ENCODE results near the gene RPL26.
"Not testable (repeated sequence)": the region's sequence is repeated elsewhere in the genome, so short reads cannot be mapped to it uniquely, and the experiment has no call there.

The RPL26 gene

DNA sequence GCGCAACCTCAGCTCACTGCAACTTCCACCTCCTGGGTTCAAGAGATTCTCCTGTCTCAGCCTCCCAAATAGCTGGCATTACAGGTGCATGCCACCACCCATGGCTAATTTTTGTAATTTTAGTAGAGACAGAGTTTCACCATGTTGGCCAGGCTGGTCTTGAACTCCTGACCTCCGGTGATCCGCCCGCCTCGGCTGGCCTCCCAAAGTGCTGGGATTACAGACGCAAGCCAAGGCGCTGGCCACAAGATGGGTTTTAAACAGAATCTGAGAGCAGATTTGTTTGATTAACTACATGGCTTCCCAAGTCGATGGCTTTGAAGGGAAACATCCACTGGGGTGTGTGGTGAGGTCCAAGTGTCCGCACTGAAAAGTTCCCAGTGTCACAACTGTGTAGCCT, 11.5 kb upstream of the RPL26 start:
- not testable (repeated sequence) for DNase-seq (ENCODE audit: low read depth)

DNA sequence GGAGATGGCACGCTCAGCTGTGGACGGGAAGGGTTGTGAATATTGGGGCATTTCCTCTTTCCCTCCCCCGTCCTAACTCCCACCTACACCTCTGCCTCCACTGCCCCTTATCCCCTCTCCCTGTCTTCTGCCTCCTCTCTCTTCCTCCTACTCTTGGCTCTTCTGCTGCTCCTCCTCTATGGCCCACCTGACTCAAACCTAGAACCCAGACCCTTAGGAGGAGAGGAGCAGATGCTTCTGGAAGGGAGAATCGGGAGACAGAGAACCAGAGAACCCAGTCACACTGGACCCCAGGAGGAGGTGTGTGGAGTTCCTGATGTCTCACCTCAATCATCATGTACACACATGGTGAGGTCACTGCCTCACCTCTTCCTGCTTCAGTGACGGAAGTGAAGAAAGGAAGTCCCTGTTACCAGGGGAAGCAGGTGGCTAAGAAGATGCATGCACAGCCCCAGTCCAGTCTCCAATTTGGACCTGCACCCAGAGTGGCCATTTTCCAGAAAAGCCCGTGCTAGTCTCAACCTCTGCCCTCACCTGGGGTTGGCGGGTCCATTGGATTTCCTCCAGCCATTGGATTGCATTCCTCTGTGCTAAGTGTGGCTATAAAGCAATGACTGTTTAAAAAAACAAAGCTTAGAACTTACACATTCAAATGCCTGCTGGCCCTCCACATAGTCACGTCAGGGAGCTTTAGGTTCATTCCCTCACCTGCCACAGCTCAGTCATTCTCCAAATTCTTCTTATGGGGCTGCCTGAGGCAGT, 10.7 kb upstream of the RPL26 start:
- no peak for DNase-seq (ENCODE audit: low read depth)

DNA sequence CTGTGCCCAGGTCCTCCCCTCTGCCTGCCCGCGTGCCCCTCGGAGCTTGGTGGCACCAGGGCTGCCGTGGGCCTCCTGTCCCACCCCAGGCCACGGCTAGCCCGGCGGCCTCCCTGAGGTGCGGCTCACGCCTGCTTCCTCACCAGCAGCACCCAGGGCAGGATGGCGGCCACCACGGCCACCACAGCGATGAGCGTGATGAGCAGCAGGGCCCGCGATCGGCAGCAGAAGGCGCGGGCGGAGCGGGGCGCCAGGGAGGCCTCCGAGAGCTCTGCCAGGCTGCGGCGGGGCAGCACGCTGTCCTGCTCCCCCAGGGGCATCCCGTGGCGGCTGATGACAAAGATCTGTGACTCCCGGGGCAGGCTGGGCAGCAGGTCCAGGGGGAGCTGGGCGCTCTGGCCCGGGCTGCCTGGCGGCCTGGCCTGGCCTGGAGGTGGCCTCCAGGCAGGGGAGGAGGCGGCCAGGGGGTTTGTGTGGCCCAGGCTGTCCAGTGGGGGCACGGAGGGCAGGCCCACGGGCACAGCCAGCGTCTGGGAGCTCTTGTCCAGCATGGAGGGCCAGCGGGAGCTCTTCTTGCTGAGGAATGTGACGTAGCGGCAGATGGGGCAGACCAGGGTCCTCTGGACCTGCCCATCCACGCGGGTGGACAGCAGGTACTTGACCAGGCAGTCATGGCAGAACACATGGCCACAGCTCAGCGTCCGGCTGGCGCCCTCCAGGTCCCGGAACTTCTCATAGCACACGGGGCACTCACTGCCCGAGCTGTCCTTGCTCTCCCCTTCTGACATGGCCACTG, 9.9 kb upstream of the RPL26 start:
- DNase-seq (ENCODE audit: low read depth): no peak

DNA sequence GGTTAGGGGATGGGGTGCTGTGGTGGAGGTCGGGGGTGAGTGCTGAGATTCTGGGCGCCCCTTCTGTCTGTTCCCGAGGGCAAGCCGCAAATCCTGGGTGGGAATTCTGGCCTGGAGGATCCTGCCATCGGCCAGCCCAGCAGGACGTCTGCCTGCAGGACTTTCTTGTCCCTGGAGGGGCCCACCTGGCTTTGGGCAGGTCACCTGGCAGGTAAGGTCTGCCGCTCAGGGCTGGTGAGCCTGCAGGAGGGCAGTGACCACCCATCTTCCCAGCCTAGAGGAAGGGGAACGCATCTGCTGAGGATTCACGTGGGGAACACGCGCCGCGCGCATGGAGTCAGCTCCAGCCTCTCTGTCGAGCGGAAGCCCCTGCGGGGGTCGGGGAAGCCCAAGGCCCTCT, 9.3 kb upstream of the RPL26 start:
- DNase-seq (ENCODE audit: low read depth): no peak

DNA sequence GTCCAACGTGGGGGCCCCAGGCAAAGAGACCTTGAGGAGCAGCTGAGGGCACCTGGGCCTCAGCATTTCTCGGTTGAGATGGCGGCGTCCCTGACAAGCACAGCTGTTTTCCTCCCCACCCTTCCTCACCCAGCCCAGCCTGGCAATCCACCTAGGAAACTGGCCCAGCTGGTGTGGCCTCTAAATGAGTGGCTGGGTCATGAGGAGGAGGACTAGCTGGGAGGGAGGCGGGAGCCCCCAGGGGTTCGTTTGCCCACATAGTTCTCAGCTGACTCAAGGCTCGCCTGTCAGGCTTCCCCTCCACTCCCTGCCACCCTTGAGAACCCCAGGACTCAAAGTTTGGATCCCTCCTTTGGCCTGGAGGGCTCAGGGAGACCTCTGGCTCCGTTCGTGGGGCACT, 8.7 kb upstream of the RPL26 start:
- DNase-seq (ENCODE audit: low read depth): no peak

DNA sequence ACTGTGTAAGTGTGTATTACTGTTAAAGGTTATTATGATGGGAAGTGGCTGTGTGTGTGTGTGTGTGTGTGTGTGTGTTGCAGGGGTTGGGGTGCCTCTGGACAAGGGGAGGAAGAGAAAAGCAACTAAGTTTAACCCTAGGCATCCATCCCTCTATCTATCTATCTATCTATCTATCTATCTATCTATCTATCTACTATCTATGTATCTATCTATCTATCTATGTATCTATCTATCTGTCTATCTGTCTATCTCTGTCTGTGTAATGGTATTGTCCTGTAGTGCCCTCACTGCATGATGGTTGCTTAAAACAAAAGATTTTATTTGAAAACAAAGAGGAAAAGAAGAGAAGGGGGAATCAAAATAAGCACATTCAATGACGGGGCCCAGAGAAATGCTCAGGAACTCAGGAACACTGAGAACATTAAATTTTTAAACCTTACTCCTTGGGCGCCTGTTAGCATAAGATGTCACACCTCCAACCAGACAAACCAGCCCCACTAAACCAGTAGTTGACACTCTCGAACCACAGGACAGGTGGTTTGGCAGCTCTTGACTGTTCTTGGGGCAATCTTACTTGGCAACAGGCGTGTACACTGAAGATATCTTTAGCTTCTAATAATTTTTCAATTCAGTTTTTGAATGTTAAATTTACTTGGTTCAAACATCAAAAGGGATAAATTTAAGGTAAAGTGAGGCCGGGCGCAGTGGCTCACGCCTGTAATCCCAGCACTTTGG, 5.1 kb upstream of the RPL26 start:
- DNase-seq (ENCODE audit: low read depth): no peak

DNA sequence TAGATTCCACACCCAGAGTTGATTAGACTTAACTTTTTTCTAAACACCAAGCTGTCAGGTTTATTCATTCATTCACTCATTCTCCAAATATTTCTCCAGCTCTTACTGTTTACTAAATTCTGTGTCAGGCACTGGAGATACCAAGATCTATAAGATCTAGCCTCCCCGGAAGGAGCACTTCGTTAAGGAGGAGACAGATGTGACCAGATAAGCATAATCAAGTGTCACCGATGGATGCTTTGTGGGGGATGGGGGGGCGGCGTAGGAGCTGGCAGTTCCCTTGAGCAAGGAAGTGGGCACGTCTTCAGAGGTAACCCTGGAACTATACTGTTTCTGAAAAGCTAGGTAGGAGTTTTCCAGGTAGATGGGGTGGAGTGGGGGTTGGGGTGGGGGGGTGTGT, 3.8 kb upstream of the RPL26 start:
- no peak for DNase-seq (ENCODE audit: low read depth)

DNA sequence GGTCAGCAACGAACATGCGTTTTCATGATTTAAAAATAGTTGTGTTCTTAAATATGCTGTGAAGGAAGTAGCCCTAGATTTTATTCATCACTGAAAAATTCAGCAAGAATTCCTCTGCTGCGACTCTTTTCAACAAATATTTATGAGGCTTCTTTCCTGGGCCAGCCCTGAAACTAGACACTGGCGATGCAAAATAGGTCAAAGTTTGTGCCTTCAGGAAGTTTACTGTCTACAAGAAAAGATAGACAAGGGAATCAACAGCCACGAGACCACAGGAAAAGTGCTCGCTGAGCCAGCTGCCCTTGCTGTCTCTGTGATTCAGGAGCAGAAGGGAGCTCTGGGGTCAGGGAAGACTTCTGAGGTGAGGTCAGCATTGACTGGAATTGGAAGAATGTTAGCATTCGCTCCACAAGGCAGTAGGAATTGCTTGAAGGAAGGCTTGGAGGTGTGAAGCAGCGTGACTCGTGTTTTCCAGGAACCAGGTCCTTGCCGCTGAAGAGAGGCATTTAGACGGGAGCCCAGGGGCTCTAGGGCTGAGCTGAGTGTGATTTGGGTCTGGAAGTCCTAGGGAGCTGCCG, 1.9 kb upstream of the RPL26 start:
- no peak for DNase-seq (ENCODE audit: low read depth)

DNA sequence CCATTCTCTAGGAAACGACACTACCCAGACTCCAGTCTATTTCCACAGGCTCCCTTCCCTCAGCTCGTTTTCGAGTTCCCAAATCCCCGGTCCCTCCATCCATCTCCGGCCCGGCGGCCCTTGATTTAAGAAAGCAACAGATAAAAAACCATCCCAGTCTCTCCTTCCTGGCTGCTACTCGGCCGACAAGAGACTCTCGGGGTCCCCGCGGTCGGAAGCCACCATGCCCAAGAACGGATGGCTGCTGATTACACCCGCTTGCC, 182 bp downstream of the RPL26 start:
- DNase-seq (ENCODE audit: low read depth): no peak

DNA sequence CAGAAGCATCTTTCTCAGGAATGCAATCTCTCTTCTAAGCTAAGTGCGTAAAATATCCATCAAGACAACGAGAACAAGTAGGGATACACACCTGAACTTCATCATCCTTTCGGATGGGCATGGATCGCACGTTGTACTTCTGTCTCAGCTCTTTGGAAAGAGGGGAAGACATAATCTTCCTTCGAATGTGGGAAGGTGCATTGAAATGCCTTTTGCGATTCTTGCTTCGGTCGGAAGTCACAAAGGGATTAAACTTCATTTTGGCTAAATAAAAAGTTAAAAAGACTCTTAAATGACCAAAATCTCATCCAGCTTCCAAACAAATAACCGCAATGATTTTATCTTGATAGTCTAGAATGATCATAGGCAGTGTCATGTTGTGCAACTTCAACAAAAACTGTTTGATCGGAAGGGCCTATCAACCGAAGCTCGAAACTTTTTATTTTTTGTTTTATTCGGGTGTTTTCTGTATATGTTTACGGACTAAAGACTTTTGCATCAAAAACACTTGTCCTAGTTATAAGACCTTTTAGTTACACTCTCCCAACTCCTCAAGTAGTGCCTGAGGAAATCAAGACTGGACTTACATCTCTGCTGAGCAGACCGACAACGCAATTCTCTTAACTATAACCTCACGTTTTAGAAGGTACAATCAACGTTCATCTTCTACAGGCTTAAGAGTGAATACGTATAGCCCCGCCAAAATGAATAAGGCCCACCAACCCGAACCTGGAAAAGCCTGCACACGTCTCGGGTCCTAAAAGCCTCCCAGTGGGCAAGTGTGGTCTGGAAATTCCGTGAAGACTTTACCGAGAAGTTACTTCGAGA, 727 bp downstream of the RPL26 start:
- DNase-seq (ENCODE audit: low read depth): no peak

DNA sequence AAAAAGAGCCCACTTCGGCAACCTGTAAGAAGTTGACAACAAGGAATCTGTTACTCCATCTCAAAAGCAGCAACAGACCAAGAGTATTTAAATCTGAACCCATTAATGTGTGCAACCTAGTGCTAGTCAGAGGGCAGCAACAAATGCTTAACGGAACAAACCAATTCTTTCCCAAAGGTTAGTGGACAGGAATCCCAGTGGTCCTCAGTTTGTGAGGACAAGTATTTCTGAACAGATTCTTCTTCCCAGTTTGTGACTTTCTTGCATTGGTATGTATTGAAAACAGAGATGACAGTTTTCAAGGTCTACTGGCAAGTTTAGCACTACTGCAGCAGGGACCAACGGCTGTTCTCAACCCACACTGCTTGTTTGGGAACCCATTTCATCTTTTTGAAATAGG, 2.9 kb downstream of the RPL26 start:
- DNase-seq (ENCODE audit: low read depth): no peak

DNA sequence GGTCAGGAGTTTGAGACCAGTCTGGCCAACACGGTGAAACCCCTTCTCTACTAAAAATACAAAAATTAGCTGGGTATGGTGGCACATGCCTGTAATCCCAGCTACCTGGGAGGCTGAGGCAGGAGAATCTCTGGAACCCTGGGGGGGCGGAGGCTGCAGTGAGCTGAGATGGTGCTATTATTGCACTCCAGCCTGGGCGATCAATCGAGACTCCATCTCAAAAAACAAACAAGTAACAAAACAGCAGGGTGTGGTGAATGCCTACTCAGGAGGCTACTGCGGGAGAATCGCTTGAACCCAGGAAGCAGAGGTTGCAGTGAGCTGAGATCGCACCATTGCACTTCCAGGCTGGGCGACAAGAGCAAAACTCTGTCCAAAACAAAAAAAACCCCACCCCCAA, 4.9 kb downstream of the RPL26 start:
- not testable (repeated sequence) for DNase-seq (ENCODE audit: low read depth)

DNA sequence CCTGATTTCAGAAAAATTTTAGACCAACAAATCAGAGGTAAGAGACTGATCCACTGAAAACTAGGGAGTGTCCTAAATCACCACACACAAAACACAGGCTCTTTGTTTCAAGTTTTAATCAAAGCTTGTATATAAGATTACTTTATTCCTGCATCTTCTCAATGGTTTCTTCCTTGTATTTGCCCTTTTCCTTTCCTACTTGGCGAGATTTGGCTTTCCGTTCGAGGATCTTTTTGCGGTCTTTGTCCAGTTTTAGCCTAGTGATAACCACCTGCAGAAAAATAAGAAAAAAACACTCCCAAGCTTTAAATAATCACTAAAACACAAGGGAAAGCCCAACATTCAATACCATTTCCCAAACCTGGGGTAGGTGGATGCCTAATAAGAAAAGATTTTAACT, 5.6 kb downstream of the RPL26 start:
- DNase-seq (ENCODE audit: low read depth): no peak

DNA sequence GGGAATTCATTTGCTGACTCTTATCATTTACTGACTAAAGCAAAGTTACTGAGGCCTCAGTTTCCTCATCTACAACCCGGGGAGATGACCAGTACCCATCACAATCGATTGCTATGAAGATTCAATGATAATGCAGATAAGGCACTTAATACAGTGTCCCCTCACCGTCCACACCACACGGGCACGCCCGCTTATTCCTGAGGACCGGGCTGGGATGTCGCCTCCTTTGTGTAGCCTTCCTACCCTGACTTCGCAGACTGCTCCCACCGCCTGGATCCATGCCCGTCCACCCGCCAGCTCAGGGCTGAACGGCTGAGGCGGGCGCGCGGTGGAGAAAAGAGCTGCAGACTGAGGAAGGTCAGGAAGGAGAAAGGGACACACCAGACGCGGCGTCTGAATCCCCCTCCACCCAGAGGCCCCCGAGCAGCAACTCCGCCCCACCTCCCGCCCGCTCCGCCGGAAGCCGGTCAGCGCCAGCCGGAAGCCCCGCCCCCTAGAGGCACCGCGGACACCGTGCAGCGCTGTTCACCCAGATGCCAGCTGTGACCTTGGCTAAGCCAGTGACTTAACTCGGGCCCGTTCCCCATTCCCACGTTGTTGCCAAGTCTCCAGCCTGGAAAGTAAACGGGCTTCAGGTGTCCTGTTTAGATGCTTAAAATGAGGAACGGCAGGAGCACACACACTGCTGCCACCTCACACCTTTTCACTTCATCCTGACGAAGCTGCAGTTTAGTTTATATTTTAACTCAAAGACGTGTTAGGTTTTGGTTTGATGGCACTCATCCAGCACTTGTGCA, 6.5 kb downstream of the RPL26 start, which contains the start of gene KRABD2:
KRABD2 (minus strand) TSS at position 434 of the 797 bp plus-strand sequence.
- DNase-seq (ENCODE audit: low read depth): peak; percentile 86

DNA sequence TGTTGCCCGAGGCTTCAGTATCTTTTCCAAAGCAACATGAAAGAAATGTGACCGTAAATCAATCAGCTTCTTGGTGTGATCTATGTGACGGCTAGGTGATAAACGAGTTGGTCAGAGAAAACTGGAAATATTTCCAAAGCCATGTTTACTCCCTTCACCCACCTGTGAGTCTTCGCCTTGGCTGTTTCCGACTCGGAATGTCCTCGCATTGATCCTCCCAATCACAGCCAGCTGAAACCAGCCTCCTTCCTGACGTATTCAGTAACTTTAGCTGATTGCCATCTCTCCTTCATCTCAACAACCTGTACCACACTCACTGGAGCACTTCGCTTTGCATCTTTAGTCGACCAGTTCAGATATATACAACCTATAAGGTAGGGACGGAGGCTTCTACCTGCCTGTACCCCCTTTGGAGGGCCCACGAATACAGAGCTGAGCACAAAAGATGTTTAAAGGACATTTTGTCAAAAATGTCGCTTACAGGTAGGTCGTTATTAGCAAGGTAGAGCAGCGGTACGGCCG, 7.2 kb downstream of the RPL26 start:
- DNase-seq (ENCODE audit: low read depth): no peak

DNA sequence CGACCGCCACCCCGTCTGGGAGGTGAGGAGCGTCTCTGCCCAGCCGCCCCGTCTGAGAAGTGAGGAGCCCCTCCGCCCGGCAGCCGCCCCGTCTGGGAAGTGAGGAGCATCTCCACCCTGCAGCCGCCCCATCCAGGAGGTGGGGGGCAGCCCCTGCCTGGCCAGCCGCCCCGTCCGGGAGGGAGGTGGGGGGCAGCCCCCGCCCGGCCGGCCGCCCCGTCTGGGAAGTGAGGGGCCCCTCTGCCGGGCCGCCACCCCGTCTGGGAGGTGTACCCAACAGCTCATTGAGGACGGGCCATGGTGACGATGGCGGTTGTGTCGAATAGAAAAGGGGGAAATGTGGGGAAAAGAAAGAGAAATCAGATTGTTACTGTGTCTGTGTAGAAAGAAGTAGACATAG, 9.1 kb downstream of the RPL26 start:
- not testable (repeated sequence) for DNase-seq (ENCODE audit: low read depth)

DNA sequence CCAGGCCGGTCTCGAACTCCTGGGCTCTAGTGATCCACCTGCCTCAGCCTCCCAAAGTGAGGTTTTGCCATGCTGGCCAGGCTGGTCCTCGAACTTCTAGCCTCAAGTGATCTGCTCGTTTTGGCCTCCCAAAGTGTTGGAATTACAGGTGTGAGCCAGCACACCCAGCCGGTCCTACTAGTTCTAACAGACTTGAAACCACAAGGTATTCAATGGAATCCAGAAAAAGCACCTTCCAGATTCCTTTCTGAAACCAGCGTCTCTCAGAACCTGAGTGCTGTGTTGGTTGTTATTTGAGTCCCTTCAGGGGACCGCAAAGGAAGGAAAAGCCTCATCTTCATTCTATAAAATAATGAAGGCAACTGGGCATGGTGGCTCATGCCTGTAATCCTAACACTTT, 10.6 kb downstream of the RPL26 start:
- no peak for DNase-seq (ENCODE audit: low read depth)

DNA sequence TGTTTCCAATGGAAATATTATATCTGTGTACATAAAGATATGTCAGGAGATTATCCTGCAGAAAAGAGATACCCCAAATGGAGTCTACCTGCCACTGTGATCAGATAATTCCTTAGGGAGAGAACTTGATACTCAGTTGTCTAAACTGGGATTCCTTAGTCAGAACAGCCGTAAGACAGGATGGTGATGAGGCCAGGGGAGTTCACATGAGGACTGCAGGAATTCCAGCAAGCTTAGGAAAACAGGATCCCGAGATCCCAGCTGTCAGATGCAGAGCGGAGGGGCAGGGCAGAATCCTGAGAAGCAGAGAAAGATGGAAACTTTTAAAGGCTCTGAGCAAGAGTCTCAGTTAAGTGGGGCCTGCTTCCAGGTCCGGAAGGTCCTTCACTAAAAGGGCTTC, 11.2 kb downstream of the RPL26 start:
- DNase-seq (ENCODE audit: low read depth): no peak

DNA sequence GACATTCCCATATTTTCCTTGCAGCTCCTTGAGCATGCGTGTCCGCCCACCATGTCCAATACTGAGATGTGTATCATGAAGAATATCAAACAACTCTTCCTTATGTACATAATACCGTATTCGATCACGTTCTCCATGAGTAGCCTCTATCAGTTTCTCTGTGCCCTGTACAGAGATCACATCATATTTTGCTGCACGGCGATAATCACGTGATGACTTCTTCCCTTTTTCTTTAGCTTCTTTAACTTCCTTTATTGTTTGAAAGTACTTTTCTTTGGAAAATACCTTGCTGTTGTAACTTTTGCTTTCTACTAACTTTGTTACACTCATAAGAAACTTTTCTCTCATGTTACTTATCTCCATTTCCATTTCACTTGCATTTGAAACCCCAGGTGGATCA, 13.0 kb downstream of the RPL26 start:
- no peak for DNase-seq (ENCODE audit: low read depth)

DNA sequence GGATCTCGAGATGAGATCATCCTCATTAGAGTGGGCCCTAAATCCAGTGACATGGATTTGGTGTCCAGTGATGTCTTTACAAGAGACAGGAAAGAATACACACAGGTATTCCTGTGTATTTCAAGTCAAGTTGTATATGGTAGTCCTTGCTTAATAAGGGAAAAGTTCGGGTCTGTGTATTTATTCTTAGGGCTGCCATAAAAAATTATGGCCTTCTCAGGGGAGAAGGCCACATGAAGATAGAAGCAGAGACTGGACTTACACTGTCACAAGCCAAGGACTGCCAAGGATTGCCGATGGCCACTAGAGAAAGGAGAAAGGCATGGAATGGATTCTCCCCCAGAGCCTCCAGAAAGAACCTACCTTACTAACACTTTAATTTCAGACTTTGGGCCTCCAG, 14.8 kb downstream of the RPL26 start:
- no peak for DNase-seq (ENCODE audit: low read depth)

DNA sequence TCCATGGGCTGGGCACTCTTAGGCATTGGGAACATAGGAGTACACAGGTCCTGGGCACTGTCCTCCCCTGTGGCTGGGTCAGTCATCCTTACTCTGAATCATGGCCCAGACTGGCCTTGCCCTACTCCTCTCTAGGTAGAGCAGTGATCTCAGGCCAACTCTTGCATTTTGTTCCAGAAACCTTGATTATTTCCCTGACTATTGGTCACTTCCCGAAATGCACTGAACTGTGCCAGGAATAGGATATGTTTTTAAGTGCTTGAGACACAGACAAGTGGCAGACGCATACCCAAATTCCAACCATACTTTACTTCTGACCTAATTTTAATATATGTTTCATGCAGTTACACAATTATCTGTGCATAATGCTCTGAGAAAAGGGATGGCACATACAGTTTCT, 16.8 kb downstream of the RPL26 start:
- DNase-seq (ENCODE audit: low read depth): no peak

All from activated T-cell treated with anti-CD3 and anti-CD28 coated beads for 24 hours (primary cell).